ENCODE results near the gene C19orf47.

The C19orf47 gene

DNA sequence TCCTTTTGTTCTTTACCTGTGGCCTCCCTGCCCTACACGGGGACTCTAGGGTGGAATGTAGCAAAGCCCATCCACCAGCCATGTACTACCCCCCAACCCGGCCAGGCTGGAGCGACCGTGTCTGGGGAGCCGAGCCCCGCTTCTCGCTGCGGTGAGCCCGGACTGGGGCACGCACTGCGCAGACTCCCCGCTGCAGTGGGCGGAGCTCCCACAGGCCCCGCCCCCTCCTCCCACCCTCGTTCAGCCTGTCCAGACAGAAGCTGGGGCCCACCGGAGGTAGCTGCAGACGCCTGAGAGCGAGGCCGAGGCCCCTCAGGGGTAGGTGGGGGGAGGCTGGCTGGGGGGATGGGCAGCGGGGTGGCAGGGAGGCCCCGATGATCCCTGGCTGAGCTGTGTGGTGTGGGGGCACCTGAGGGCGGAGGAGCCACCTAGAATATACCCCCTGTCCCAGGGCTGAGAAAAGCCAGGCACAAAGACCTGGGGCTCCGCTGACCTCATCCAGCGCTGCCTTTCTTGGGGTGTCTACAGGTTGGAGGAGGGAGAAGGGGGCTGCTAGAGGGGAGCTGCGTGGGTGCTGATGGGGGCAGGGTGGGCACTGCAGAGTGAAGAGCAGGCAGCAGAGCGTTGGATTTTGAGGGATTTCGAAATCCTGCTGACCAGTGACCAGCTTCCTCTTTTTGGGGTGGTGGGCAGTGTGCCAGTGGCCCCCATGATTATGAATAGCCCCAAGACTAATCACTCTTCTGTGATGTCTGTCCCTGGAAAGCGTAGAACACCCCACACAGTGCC, 17.6 kb upstream of the C19orf47 start:
- Mint-ChIP-seq H3K9me3 (no peaks in the 10 kb centered on the region), H3K4me1 (peaks cover 45% of the 10 kb centered on the region), H3K36me3 (ENCODE audit: low read depth) (peaks cover 17% of the 10 kb centered on the region), H3K4me3 (peak overlapping the region; percentile 86), H3K27me3 (ENCODE audit: low read depth, poor library complexity) (peaks cover 7% of the 10 kb centered on the region), H3K27ac (no peak overlapping the region)
- TF ChIP-seq, protein P1, sequence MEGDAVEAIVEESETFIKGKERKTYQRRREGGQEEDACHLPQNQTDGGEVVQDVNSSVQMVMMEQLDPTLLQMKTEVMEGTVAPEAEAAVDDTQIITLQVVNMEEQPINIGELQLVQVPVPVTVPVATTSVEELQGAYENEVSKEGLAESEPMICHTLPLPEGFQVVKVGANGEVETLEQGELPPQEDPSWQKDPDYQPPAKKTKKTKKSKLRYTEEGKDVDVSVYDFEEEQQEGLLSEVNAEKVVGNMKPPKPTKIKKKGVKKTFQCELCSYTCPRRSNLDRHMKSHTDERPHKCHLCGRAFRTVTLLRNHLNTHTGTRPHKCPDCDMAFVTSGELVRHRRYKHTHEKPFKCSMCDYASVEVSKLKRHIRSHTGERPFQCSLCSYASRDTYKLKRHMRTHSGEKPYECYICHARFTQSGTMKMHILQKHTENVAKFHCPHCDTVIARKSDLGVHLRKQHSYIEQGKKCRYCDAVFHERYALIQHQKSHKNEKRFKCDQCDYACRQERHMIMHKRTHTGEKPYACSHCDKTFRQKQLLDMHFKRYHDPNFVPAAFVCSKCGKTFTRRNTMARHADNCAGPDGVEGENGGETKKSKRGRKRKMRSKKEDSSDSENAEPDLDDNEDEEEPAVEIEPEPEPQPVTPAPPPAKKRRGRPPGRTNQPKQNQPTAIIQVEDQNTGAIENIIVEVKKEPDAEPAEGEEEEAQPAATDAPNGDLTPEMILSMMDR (IDR thresholded peaks at IDR 0.05): no peak
- DNase-seq: peak; percentile 94

DNA sequence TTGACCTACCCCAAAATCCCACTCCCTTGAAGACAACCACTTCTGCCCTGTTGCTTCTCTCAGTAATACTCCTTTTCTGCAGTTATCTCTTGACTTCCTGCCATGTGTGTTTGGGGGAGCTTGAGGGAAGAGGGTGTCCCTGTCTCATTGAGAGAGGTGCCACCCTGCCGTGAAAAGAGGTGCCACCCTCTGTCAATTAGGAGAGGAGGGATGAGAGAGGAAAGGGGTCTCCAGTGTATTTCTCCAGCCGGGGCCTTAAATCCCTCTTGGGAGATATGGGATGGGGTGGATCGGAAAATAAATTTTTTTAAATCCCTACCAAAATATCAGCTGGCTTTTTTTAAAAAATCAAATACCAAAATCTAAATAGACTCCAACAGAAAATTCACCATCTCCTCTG, 16.8 kb upstream of the C19orf47 start:
- TF ChIP-seq, protein P1 (IDR thresholded peaks at IDR 0.05): no peak
- Mint-ChIP-seq H3K9me3 (no peaks in the 10 kb centered on the region), H3K36me3 (ENCODE audit: low read depth) (peaks cover 11% of the 10 kb centered on the region), H3K4me3 (peak overlapping the region; percentile 86), H3K27ac (no peak overlapping the region), H3K4me1 (peaks cover 53% of the 10 kb centered on the region), H3K27me3 (ENCODE audit: low read depth, poor library complexity) (peaks cover 7% of the 10 kb centered on the region)
- no peak for DNase-seq

DNA sequence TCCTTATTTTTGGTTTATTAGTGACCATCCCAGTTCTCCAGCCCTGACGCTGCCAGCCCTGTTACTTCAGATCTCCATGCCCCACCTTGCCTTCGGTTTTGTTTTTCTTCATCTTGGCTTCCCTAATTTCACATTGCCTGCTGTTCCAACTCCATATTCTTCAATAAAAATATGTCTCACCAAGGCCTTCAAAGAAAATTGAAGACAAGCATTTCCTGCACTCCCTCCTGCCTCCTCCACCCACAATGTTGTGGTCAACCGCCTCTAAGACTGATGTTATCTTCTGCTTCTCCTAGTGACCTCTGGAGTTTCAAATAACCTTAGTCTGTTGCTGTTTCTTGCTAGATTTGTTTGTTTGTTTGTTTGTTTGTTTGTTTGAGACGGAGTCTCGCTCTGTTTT, 14.9 kb upstream of the C19orf47 start:
- Mint-ChIP-seq H3K36me3 (ENCODE audit: low read depth) (peaks cover 14% of the 10 kb centered on the region), H3K27me3 (ENCODE audit: low read depth, poor library complexity) (peaks cover 7% of the 10 kb centered on the region), H3K4me1 (peaks cover 58% of the 10 kb centered on the region), H3K9me3 (no peaks in the 10 kb centered on the region), H3K27ac (peak overlapping the region; percentile 3), H3K4me3 (no peak overlapping the region)
- TF ChIP-seq, protein P1 (IDR thresholded peaks at IDR 0.05): no peak
- DNase-seq: no peak

DNA sequence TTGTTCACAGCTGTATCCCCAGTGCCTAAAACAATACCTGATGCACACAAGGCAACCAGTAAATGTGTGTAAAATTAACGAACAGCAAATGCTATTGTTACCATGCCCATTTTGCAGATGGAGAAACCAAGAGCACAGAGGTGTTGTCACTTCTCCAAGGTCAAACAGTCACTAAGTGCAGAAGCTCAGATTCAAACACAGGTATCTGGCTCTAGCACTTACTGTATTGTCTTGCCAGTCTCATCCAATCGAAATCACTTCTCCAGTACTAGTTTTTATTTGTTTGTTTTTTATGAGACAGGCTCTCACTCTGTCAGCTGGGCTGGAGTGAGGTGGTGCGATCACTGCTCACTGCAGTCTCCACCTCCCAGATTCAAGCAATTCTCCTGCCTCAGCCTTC, 14.0 kb upstream of the C19orf47 start:
- peaks cover 59% of the 10 kb centered on the region for H3K4me1 Mint-ChIP-seq
- TF ChIP-seq, protein P1 (IDR thresholded peaks at IDR 0.05): no peak
- no peak for DNase-seq
- H3K27ac Mint-ChIP-seq: peak overlapping the region; percentile 29
- peaks cover 14% of the 10 kb centered on the region for H3K36me3 Mint-ChIP-seq (ENCODE audit: low read depth)
- no peak overlapping the region for H3K4me3 Mint-ChIP-seq
- no peaks in the 10 kb centered on the region for H3K9me3 Mint-ChIP-seq
- H3K27me3 Mint-ChIP-seq (ENCODE audit: low read depth, poor library complexity): peaks cover 7% of the 10 kb centered on the region

DNA sequence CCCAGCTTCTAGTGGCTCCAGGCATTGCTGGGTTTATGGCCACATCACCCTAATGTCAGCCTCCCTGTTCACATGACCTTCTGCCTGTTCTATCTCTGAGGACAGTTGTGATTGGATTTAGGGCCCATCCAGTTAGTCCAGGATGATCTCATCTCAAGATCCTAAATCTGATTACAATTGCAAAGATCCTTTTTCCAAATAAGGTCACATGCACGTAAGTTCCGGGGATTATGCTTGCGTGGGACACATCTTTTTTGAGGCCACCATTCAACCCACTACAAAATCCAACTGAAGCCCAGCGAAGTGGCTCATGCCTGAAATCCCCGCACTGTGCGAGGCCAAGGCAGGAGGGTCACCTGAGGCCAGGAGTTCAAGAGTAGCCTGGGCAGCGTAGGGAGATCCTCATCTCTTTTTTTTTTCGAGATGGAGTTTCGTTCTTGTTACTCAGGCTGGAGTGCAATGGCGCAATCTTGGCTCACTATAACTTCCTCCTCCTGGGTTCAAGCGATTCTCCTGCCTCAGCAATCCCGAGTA, 12.6 kb upstream of the C19orf47 start:
- DNase-seq: no peak
- peaks cover 59% of the 10 kb centered on the region for H3K4me1 Mint-ChIP-seq
- no peaks in the 10 kb centered on the region for H3K9me3 Mint-ChIP-seq
- peak overlapping the region; percentile 64 for H3K27ac Mint-ChIP-seq
- H3K36me3 Mint-ChIP-seq (ENCODE audit: low read depth): peaks cover 14% of the 10 kb centered on the region
- no peak overlapping the region for H3K4me3 Mint-ChIP-seq
- TF ChIP-seq, protein P1 (IDR thresholded peaks at IDR 0.05): no peak
- peaks cover 7% of the 10 kb centered on the region for H3K27me3 Mint-ChIP-seq (ENCODE audit: low read depth, poor library complexity)
